ENCODE results near the gene MYH7. TPM values are rescaled to one million over a fixed set of nuclear protein-coding genes. Genes with fewer than 3 reads are reported as not detected.

The MYH7 gene
- total RNA-seq, 1 donor from 2014 or later: 0.12 TPM

DNA sequence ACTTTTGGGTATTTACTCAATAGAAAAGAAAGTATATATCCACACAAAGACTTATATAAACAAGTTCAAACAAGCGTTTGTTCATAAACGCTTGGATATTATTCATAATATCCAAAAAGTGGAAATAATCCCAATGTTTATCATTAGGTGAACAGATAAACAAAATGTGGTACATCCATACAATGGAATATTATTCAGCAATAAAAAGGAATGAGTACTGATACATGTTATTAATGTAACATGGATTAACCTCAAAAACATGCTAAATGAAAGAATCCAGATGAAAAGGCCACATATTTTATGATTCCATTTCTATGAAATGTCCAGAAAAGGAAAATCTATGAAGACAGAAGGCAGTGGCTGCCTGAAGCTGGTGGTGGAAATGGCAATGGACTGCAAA, 16.8 kb upstream of the MYH7 start:
- TF ChIP-seq, protein P1, sequence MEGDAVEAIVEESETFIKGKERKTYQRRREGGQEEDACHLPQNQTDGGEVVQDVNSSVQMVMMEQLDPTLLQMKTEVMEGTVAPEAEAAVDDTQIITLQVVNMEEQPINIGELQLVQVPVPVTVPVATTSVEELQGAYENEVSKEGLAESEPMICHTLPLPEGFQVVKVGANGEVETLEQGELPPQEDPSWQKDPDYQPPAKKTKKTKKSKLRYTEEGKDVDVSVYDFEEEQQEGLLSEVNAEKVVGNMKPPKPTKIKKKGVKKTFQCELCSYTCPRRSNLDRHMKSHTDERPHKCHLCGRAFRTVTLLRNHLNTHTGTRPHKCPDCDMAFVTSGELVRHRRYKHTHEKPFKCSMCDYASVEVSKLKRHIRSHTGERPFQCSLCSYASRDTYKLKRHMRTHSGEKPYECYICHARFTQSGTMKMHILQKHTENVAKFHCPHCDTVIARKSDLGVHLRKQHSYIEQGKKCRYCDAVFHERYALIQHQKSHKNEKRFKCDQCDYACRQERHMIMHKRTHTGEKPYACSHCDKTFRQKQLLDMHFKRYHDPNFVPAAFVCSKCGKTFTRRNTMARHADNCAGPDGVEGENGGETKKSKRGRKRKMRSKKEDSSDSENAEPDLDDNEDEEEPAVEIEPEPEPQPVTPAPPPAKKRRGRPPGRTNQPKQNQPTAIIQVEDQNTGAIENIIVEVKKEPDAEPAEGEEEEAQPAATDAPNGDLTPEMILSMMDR (IDR thresholded peaks at IDR 0.05): no peak
- no peak for DNase-seq
- H3K9me3 ChIP-seq: no peaks in the 10 kb centered on the region
- no peak overlapping the region for H3K4me3 ChIP-seq
- peaks cover 22% of the 10 kb centered on the region for H3K27me3 ChIP-seq
- intact Hi-C loops (cut with DNase I): no loop called here
- ATAC-seq: no peak
- H3K36me3 ChIP-seq: no peaks in the 10 kb centered on the region
- H3K27ac ChIP-seq: no peak overlapping the region
- H3K4me1 ChIP-seq: no peaks in the 10 kb centered on the region

DNA sequence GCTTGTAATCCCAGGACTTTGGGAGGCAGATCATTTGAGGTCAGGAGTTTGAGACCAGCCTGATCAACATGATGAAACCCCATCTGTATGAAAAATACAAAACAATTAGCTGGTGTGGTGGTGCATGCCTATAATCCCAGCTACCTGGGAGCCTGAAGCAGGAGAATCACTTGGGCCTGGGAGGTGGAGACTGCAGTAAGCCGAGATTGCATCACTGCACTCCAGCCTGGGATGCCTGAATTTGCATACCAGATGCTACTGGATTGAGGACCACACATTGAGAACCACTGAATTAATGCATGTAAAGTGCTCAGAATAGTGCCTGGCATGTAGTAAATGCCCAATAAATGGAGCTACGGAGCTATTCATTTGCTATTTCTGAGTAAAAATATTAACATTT, 14.9 kb upstream of the MYH7 start:
- no peak for ATAC-seq
- intact Hi-C loops (cut with DNase I): no loop called here
- H3K36me3 ChIP-seq: no peaks in the 10 kb centered on the region
- TF ChIP-seq, protein P1 (IDR thresholded peaks at IDR 0.05): no peak
- DNase-seq: no peak
- H3K9me3 ChIP-seq: no peaks in the 10 kb centered on the region
- peaks cover 13% of the 10 kb centered on the region for H3K27me3 ChIP-seq
- no peak overlapping the region for H3K27ac ChIP-seq
- H3K4me3 ChIP-seq: no peak overlapping the region
- no peaks in the 10 kb centered on the region for H3K4me1 ChIP-seq

DNA sequence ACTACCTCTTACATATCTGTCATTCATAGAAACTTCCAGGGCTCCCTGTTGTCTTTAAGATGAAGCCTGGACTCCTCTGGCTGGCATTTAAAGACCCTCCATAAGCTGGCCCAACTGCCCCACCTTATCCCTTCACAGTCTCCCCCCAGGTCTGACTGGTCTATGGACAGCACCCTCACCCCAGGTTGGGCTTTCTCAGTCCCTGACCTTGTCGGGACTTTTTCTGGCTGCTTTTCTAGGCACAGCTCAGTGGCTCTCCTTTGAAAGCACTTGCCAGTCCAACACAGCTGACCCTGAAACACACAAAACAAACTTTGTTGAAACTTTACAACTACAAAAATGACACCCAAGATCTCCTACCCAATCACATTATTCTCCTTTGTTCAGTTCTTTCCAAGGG, 13.9 kb upstream of the MYH7 start:
- TF ChIP-seq, protein P1 (IDR thresholded peaks at IDR 0.05): no peak
- ATAC-seq (no peak), DNase-seq (no peak)
- Histone ChIP-seq H3K4me1 (no peaks in the 10 kb centered on the region), H3K36me3 (no peaks in the 10 kb centered on the region), H3K4me3 (no peak overlapping the region), H3K9me3 (no peaks in the 10 kb centered on the region), H3K27me3 (peaks cover 13% of the 10 kb centered on the region), H3K27ac (no peak overlapping the region)
- intact Hi-C loops (cut with DNase I): no loop called here

DNA sequence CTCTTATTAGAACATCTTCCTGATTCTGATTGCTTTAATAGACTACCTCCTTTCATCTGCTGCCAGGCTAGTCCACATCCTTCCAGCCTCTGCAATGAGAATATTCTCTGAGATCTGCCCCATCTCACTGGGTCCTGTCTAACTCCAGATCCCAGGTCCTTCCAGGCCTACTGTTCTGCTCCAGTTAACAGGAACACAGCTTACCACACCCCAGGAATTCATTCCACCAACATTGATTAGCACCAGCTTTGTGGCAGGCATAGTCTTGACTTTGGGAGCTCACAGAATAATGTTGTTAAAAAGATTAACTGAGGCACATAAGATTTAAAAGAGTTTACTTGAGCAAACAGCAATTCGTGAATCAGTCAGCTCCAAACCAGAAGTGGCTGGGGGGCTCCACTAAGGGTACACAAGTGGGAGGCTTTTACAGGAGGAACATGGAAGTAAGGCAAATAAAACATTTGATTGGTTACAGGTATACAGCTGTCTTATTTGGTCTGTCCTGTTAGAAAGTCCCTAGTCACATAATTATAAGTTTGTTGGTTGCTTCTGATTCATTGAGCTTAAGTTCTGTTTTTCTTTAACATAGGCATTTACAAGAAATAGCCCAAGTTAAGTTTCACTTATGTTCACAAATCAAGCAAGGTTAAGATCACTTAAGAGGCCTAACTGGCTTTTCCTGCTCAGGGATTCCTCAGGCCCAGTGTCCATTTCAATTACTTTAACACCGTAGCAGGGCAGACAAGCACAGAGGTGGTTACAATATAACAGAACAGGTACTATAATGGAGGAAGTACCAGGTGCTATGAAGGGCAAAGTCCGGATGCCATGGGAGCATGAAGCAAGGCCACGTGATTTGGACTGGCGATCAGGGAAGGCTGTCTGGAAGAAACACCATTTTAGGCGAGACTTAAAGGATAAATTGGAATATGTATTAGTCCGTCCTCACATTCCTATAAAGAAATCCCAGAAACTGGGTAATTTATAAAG, 12.2 kb upstream of the MYH7 start:
- no peaks in the 10 kb centered on the region for H3K9me3 ChIP-seq
- H3K27ac ChIP-seq: no peak overlapping the region
- no peak overlapping the region for H3K4me3 ChIP-seq
- ATAC-seq: no peak
- intact Hi-C loops (cut with DNase I): no loop called here
- no peaks in the 10 kb centered on the region for H3K4me1 ChIP-seq
- no peaks in the 10 kb centered on the region for H3K36me3 ChIP-seq
- DNase-seq: no peak
- TF ChIP-seq, protein P1 (IDR thresholded peaks at IDR 0.05): no peak
- H3K27me3 ChIP-seq: peaks cover 13% of the 10 kb centered on the region

DNA sequence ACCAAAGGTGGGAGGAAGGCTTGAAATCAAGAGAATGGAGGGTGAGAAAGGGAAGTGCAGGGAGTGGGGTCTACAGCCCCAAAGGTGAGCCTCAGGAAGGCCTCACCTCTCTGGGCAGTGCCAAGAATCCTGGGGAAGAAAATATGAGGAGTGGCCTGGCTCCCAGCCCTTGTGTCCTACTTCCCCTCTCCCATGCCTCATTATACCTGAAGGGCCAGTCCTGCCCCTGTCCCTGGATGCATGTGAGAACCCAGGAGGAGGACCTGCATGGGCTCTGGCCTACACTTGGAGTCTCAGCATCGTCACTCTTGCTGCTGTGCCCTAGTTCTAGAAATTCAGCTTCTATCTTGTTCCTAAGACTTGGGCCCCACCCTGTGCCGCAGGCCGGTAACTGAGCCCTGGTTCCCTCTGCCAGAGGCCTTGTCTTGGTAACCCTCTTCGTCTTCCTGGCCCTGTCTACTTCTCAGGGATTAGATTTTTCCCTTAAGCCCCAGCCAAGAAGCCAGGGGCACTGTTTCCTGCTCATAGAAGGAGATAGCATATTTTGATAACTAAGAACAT, 10.9 kb upstream of the MYH7 start:
- peaks cover 8% of the 10 kb centered on the region for H3K27me3 ChIP-seq
- no peak for ATAC-seq
- no peak overlapping the region for H3K27ac ChIP-seq
- H3K9me3 ChIP-seq: no peaks in the 10 kb centered on the region
- DNase-seq: no peak
- intact Hi-C loops (cut with DNase I): no loop called here
- TF ChIP-seq, protein P1 (IDR thresholded peaks at IDR 0.05): no peak
- H3K4me3 ChIP-seq: no peak overlapping the region
- H3K4me1 ChIP-seq: no peaks in the 10 kb centered on the region
- no peaks in the 10 kb centered on the region for H3K36me3 ChIP-seq

Data from upper lobe of right lung (tissue), 1 donor.